OCI-LY7 (cell line): ENCODE measurements around the gene ST6GALNAC2.

Source experiments
- CTCF ChIP-seq: fragments of 200-600 bp; sonication (generic); conservative IDR thresholded peaks from 2 replicates; pipeline ENCODE4 v1.5.1; 2014; ENCODE audit warnings: mild to moderate bottlenecking, antibody characterized with exemption, low read length, moderate library complexity, mixed read lengths
- EZH2phosphoT487 ChIP-seq: fragments of 200-600 bp; sonication (generic); IDR thresholded peaks from 2 replicates; pipeline ENCODE4 v1.6.1; 2018; ENCODE audit warnings: low read depth, borderline replicate concordance, mild to moderate bottlenecking, mixed run types, antibody characterized with exemption, low read length, moderate library complexity, mixed read lengths

DNA sequence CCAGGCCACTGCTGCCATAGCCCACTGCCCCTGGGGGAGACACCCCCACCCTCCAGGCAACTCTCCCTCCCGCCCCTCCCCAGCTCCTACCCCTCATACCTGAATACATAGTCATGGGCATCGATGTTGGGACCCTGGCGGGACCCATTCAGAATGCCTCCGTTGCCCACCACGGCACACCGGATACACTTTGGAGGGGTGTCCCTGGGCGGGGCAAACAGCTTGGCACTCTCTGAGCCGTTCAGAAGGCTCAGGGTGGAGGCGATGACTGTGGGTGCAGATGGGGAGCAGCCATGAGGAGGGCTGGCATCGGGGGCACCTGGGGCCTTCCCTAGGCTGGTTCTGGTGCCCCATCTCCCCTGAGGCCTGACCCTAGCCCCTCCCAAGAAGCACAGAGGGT is 12.6 kb downstream of the ST6GALNAC2 start:
- TF ChIP-seq CTCF: no peak
- no peak for TF ChIP-seq EZH2phosphoT487
